H1 (cell line): ENCODE measurements around the gene MAK. TPM values are rescaled to one million over a fixed set of nuclear protein-coding genes. Genes with fewer than 3 reads are reported as not detected.

ENCODE experiments used
- CBX8 ChIP-seq: fragments of 300-800, 300-1000 bp; sonication (generic); IDR thresholded peaks from 2 replicates; pipeline ENCODE4 v1.7.1; 2016; ENCODE audit warnings: low read depth, low read length, borderline replicate concordance
- CHD1 ChIP-seq: IDR thresholded peaks from 2 replicates; pipeline ENCODE4 v1.6.1; 2012; ENCODE audit warnings: low read depth, low read length, improper control_type of control experiment
- CHD7 ChIP-seq: fragments of 300-600 bp; sonication (generic); IDR thresholded peaks from 2 replicates; pipeline ENCODE4 v1.7.1; 2012; ENCODE audit warnings: low read length, moderate library complexity, mild to moderate bottlenecking, inconsistent platforms; ENCODE audit not compliant: insufficient replicate concordance
- EZH2 ChIP-seq: fragments of 200-600 bp; sonication (generic); IDR thresholded peaks from 2 replicates; pipeline ENCODE4 v1.7.1; 2012; ENCODE audit warnings: low read depth, mild to moderate bottlenecking, moderate library complexity, low read length, inconsistent platforms; ENCODE audit not compliant: severe bottlenecking
- GABPA ChIP-seq: IDR thresholded peaks from 2 replicates; pipeline ENCODE4 v1.6.1; 2011; ENCODE audit warnings: mild to moderate bottlenecking, low read length, moderate library complexity, borderline replicate concordance; ENCODE audit not compliant: insufficient read depth
- TAF1 ChIP-seq: IDR thresholded peaks from 2 replicates; pipeline ENCODE4 v1.6.1; 2011; ENCODE audit warnings: mild to moderate bottlenecking, low read depth, low read length
- polyA plus RNA-seq, 7 experiments: library from polyadenylated mRNA; depleted of rRNA in 3 of 7; stranded (reverse) in 5 of 7; unstranded in 2 of 7; fragments of >200 nt in 5 of 7; fragments of 200-250 nt in 2 of 7; gene quantifications; 1 replicate in 5 of 7; 2 replicates in 1 of 7; 4 replicates in 1 of 7; pipeline versions ENCODE4 v1.2.1 to v1.2.3, GENCODE V29; 2011 to 2013; ENCODE audit warnings: missing spikeins in 2 of 7, mixed read lengths in 2 of 7
- total RNA-seq: library from RNA; stranded (reverse); fragmentation: NEBNext Ultra II Directional; extraction: Animal tissue kit (Norgen Biotek cat#: 25700); gene quantifications from 2 replicates; pipeline ENCODE4 v1.2.1, GENCODE V29; 2021

The MAK gene
- total and polyA plus RNA-seq, 2 of the 8 experiments (the other 6 are each of a cell fraction or from before 2014, with no cell fraction given) = 0.08 to 0.37 TPM

GRCh38 chr6:10740061-10740460 lies 98.3 kb downstream of the MAK start (continued):
- TF ChIP-seq CHD7 = no peak
- TF ChIP-seq CHD1 = no peak
- TF ChIP-seq GABPA = no peak
- no peak for TF ChIP-seq TAF1
- no peak for TF ChIP-seq CBX8
- no peak for TF ChIP-seq EZH2
